ENCODE measurements around the gene CEND1.

CEND1 gene

DNA sequence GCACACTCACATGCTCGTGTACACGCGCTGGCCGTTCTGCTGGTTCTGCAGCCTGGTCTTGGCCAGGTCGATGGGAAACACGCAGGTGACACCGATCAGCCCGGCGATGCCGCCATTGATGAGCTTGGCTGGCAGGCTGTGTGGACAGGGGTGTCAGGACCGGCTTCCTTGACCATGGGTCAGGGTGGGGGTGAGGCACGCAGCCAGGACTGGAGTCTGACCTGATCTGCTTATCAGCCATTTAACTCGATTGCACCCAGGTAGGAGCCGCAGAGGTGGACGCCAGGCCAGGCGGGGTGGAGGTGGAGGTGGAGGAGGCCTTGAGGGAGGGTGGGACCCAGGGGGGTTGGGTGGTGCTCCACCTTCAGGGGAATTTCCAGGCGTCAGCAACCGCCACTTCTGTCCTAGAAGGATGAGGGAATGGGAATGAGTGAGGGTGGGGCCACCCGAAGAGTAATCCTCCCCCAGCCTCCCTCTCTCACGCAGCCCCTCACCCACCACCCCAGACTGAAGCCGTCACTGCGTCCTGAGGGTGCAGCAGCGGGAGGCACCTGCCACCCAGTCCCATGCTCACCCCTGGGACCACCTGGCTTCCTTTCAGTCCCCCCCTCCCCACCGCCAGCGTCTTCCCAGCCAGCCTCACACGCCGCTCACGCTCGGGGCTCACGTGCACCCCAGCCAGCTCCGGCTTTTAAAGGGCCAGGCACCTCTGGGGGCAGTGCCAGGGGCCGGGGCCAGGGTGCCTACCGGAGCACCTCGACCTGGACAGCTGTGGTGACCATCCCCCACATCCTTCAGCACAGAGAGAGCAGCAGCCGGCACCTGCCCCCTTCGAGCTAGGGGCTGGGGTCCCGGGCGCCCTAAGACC lies 5.1 kb upstream of the CEND1 start:
- DNase-seq = no peak

DNA sequence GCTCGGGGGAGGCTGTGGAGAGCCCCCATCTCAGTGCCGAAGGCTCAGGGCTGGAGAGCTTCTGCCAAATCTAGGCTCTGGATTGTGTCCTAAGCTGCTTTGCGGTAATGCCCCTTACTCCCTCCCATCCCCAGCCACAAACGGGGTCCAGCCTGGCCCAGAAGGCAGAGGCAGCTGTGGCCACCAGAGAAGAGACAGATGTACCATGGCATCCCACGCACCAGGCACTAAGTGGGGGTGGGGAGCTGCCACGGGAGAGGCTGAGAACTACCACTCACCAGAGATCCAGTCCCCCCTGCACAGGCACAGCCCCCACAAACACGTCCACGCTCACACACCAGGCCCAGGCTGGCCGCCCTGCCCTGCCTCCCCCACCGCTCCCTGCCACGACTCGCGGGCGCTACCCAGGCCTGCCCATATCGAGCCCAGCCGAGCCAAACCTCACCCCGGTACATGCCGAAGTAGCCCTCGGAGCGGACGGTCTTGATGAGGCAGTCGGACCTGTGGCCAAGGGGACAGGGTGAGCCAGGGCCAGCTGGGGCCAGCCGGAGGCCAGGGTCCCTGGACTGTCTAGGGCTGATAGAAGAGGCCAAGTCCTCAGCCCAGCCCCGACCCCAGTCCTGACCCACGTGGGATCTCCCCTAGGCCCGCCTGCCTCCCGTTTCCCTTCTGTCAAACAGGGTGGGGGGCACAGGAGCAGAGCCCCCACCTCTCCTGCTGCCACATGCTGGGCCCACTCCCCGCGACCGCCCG lies 4.3 kb upstream of the CEND1 start:
- no peak for DNase-seq

DNA sequence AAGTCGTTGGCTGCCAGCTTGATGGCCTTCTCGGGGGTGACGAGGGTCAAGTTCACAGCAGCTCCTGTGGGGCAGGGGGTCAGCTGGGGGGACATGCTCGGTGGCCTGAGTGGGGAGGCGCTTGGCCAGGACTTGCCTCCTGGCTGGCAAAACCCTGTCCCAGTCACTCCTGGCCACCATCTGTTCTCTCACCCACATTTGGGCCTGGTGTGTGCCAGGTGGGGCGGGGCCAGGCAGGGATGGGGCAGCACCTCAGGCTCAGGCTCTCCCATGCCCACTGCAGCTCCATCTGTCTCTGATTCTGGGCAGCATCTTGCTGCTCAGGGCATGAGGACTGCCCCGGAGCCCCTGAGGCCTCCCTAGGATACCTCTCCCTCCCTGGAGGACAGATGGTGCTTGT lies 3.7 kb upstream of the CEND1 start:
- no peak for DNase-seq

DNA sequence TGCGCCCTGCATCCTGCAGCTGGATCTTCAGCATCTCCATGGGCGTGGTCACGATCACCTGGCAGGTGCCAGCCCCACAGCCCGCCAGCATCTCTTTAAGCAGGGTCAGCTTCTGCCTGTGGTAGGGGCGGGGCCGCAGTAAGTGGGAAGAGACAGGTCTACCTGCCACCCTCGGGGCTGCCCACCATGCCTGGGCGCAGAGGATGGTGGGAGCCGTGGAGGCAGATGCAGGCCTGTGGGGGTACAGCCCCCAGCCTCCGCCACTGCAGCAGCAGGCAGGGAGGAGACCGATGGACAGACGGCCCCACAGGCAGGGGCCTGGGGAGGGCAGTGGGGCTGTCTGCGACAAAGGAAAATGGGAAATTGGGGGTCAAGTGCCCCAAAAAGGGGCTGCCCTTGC lies 3.0 kb upstream of the CEND1 start:
- DNase-seq = no peak

DNA sequence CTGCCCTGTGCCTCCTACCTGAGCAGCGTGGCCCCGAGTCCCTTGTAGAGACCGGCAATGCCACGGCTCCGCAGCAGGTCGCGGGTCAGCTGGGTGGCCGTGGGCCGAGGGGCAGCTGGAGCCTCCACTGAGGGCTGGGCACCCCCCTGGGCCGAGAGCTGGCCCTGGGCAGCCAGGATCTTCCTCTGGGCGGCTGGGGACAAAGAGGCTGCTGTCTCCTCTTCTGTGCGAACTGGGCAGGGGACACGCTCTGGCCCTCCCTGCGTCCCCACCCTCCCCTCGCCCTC lies 2.6 kb upstream of the CEND1 start:
- no peak for DNase-seq

DNA sequence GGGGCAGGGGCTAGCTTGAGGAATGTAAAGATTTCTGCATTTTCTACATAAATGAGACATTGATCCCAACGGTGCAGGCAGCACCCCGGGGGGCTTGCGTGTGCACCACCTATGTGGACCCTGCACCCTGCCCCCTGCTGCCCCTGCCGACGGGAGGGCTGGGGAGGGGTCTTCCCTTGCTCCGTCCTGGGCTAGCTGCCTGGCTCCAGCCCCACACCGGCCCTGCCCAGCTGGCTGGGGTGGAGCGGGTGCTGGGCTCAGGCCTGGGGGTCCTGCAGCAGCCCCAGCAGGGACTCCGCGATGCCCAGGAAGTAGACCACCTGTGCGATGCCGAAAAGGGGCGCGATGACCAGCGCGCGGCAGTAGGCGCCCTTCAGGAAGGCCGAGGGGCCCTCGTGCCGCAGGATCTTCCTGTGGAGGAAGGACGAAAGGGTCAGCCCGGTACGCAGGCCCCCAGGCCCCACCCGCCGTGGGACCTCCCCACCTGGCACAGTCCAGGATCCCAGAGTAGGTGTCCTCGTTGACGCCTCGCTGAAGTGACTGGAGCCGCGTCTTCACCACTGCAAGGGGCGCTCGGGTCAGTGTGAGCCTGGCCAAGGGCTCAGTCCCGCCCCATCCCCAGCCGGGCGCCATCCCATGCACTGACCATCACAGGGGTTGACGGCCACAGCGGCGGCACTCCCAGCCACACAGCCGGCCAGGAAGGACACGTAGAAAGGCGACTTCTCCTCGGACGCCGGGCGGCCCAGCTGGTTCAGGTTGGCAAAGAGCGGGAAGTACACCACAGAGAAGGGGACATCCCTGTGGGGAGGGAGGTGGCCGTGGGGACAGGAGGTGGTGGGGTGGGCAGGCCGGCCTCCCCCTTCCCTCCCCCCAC lies 2.0 kb upstream of the CEND1 start:
- DNase-seq = no peak

DNA sequence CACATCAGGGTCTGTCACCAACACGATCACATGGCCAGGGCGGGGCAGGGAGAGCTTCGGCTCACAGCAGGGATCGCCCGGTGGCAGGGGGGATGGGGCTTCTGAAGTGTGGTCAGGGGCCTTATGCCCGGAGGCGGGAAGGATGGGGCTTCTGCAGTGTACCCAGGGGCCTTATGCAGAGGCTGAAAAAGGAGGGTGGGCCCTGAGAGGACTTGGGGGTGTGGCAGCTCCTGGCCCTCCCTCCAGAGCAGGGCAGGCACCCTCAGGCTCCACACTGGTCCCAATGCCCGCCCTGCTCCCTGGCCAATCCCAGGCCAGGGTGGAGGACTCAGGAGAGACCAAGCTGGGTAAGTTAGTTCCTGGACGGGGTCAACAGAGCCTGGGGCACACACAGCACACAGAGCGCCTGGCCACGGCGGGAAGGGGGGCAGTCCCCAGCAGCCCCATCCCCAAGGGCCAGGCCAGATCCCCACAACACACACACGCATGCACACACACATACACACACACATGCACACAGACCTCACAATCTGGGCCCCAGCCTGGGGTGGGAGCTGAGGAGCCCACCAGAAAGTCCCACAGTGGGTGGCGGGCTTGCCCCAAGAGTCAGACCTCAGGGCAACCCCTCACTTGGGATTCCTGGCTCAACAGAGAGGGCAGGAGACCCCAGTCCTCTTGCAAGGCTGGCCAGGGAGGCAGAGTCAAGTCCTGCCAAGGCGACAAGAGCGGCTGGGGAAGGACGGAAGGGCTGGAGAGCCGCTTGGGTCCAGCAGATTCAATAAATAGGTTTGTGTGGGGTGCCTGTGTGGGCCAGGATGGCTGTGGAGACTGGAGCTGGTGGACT lies 1.1 kb upstream of the CEND1 start:
- DNase-seq = no peak

DNA sequence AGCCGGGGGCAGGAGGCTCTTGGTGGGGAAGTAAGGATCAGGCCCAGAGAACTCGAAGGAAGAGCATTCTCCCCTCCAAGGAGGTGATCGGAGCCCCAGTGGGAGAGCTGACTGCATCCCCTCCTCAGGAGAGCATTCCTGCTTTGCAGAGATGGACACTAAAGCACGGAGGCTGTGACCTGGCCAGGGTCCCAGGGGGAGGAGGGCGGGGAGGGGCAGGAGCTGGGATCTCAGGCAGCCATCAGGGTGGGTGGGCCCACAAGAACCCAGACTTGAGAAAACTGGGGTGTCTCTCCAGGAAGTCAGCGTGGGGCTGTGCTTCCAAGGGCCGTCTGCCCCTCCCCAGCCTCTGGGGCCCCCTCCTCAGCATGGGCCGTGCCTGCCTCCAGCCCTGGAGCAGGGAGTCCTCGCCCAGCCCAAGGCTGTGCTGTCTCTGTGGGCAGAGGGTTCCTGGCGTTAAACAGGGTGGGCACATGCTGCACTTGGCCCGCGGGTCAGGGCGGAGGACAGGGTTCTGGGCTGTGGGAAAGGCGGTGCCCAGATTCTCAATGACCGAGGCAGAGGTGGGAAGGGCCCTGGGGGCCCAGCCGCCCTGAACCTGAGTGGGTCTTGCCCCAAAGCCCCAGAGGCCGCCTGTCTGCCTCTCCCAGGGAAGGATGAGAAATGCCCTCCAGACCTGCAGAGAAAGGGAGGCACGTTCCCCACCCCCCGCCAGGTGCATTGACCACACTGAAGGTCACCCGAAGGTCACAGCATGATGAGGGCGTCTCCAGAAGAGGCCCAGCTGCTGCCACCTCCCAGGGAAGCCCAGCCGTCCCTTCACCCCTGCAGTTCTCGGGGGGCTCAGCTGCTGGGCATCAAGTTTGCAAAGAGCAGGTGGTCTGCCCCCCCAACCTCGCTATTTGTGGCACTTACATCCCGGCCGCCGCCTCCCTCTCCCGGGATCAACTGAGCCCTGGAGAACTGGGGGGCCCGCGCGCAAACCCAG lies 643 bp downstream of the CEND1 start:
- DNase-seq = no peak

DNA sequence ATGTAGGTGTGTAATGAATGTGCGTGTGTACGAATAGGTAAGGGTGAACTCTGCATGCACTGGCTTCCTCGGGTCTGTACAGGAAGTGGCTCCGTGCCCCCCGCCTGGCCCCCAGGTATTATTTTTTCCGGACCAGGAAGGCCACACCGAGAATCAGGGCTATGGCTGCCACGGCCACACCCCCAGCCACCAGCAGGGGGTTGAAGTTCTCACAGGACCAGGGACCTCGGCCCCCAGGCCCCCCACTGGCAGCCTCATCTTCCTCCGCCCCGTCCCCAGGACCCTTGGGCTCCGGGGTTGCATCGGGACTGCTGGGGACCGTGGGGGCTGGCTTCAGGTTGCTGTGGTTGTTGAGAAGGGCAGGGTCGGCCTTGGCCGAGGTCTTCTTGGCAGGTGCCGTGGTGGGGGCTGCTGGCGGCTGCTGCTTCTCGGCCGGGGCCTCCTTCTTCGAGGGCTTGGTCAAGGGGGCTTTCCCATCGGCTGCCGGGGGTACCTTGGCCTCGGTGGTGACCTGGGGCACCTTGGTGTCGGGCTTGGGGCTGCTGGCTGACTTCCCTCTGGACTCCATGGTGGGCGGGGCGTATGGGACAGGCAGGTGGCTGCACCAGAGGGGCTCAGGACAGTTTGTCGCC lies 1.8 kb downstream of the CEND1 start:
- DNase-seq = no peak

DNA sequence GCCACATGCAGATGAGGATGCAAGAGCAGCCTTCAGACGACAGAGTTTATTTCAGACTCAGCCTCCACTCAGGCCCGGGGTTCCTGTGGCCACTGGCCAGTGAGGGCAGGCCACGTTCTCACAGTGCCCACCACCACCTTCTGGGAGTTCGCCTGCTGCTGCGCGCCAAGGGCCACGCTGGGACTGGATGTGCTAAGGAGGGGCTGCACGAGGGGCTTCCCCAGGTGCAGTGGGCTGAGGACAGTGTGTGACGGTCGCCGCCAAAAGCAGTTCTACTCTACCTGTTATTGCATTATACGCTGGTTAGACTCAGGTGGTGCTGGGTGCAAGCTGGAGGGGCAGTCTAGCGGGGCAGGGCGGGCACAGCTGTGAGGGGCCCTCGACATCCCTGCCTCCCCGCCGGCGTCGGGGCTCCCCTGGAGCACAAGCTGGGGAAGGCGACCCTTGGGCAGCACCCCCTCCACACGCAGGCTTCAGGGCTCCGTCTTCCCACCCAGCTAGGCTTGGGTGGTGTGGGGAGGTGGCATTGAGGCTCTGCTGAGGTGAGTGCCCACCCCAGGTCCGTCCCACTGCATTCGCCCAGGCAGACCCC lies 2.7 kb downstream of the CEND1 start:
- no peak for DNase-seq

DNA sequence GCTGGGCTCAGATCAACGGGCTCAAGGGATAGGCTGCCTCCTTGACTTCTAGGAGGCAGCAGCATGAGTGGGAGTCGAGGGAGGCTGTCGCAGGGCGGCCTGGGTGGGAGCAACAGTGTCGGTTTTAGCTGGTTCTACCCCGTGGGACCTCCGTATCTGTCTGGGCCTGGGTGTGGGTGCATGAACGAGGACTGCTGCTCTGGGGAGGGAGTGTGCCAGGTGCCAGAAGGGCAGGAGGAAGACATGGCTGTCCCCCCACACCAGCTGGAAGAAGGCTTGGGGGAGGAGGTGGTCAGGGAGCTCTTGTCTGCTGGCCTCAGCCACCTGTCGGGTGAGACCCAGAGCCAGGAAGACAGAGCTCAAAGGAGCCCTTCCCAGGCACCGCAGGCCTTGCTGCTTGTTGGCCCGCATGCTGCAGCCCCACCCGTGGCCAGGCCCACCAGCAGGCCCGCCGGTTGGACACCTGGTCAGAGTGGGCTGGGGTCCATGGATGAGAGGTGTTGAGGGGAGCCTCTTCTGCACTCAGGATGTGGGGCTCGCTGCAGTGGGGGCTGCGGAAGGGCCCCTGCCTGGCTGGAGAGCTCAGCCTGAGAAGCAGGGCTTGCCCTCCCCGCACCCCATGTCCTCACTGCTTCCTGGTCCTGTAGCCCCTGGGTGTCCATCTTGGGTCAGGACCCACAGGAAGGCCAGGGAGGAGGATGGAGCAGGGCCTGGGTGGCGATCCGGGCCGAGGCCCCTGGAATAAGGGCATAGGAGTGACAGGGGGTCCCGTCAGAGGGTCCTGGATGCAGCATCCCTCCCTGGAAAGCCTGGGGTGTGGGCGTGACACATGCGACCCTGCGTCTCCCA lies 3.4 kb downstream of the CEND1 start:
- DNase-seq = no peak

DNA sequence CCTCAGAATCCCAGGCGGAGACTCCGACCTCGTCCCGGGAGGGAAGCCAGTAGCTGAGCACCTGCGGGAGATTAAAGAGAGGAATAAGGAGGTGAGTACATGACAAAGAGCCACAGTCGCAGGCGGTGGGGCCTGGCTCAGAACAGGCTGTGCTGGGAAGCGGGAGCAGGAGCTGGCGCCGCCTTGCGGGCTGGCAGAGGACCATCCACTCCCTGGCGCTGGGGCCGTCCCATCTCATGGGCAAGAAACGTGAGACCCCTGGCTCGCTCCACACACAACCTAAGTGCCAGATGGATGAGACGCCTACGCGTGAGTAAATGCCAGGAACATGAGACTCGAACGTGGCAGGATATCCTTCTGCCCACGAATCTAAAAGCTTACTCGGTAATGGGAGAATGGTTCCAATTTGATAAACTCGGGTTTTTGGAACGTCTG lies 6.3 kb downstream of the CEND1 start:
- DNase-seq = no peak

DNA sequence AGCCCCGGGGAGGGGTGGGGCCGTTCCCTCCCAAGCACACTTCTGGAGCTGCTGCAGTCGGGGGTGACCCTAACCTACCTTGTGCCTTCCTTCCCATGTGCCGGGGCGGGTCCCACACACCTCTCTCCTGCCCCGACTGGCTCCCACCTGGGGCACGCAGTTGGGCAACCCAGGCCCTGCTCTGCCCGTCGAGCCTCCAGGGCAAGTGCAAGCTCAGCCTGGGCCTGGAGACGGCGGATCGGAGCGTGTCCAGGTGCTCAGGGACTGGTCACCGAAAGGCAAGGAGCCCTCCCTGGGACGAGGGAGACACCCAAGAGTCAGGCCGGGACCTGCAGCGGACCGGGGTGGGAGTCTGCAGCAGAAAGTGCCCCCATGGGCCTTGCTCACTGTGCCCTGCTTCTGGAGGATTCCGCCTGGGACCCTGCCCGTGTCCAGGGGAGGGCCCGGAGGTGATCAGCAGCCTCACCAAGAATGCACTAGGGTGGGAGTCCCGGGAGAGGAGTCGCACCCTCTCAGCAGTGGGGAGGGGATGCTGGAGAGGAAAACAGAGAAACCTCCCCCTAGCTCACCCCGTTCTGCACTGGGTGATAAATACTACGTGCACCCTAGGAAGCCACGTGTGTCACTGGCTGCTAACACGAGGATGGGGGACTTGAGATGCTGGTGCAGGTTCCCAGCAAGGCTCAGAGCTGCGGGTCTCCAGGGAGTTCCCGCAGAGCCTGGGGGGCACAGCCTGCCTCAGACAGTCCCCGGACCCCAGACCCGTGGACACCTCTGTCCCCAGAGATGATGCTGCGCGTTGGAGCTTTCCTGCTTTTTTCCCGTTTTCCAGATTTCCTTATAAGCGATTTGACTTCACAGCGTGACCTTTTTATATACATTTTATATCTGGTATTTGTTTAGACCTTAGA lies 7.4 kb downstream of the CEND1 start:
- no peak for DNase-seq

DNA sequence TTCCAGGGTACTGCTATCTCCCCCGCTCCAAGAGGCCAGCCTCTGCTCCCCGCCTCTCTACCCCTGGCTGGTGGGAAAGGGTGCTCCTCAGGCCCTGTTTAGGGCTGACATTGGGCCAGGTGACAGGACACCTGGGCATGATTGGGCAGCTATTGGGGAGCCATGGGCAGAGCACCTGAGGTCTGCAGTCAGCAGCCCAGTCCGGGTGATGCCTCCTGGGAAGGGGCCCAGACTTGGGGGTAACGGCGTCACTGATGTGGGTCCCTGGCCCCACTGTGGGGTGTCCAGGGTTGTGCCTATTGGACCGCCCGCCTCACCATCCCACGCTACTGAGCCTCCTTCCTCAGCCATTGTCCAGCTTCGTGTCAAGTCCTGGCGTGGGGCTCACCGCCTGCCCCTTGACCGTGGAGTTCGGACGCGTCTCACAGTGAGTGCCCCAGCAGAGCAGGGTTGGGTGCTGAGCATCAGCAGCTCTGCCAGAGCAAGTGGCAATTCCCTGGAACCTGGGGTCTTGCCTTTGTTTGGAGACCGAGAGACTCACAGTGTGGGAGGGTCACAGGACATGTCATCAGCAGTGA lies 9.8 kb downstream of the CEND1 start:
- no peak for DNase-seq

DNA sequence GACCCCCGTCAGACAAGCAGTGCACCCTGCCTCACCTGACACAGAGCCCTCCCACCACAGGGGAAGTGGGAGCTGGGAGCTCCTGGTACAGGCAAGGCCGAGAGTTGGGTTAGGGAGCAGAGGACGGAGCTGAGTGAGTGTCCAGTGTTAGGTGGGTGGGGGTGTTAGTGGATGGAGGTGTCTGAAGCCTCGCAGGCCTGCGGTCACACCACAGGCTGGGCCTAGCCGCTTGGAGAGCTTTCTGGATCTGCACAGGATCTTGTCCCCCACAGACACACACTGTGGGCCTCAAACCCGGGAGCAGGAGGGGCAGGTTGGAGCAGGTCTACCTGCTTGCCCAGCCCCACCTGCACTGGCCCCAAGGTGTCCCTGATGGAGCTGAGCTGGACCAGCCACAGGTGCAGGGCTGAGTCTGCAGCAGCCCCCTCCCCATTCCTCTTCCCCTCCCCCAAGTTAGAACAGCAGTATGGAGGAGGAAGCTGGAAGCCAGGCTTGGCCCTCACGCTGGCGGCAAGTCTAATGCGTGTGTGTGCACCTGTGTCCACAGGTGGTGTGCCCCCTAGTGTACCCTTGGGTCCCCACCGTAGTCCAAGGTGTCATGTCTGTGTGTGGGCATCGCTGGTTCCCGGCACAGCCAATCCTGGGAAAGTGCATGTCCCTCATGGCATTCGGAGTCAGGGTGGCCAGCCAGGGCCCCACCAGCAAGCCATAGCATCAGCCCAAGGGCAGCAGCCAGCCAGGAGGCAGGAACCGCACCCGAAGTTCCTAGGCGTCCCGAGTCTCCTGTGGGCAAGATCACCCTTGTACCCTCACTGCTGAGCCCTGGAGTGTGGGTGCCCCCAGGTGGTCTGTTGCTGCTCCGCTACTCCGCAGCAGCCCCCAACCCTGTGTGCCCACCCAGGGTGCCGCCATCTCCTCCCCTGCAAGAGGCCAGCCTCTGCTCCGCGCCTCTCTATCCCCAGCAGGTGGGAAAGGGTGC lies 10.6 kb downstream of the CEND1 start:
- DNase-seq = no peak
